Measurements from ENCODE around the gene HSD11B1.

Gene HSD11B1

GRCh38 chr1:209729436-209729835 lies 24.8 kb downstream of the HSD11B1 start:
- DNase-seq, result no peak

GRCh38 chr1:209732725-209733124 lies 28.1 kb downstream of the HSD11B1 start:
- DNase-seq, result no peak

DNA sequence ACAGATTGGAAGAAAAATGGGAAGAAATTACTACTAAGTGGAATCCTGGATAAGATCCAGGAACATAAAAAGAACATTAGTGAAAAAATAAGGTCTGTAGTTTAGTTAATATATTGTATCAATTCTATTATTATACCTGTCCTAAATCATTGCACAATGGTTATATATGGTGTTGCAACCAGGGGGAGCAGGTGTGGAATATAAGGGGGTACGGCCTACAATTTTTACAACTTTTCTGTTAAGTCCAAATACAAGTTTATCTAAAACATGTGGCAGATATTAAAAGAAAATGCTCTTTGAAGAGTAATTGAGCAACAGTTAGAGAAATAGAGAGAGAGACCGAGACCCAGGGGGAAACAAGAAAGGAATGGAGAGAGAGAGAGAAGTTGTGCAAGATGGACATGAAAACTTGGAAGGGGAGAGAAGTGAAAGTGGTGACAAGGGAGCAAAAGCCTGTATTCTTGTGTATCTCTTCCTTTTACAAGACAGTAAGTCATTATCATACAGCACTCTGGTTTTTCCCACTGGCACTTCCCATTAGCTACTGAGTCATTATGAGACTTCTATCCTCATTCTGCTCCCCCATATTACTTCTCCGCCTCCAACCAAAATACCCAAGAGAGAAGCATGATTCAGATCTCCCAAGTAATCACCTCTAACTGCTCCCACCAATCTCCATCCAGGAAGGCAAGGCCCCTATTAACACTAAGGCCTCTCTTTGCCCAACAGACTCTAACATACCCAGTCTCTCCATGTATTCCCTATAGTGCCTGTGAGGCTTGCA lies 29.0 kb downstream of the HSD11B1 start:
- DNase-seq, result no peak

- no peak for DNase-seq
Observed at GRCh38 chr1:209736490-209737117, 32.0 kb downstream of the HSD11B1 start.

DNA sequence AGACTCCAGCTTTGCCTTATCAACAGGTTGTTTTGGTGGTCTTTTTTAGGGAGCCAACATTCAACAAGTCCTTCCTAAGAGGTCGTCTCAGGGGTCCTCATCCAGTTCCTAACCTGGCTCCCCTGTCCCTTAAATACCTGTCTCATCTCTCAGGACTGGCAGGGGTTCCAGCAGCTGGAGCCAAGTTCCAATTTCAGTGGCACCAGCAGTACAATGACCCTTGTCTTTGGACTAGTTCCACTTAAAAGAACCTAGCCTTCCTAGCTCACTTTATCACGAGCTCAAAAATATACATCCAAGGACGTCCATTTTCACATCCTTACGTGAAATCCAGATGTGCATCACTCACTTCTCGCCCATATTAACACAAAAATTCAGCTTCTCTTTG lies 32.5 kb downstream of the HSD11B1 start:
- DNase-seq, result no peak

DNA sequence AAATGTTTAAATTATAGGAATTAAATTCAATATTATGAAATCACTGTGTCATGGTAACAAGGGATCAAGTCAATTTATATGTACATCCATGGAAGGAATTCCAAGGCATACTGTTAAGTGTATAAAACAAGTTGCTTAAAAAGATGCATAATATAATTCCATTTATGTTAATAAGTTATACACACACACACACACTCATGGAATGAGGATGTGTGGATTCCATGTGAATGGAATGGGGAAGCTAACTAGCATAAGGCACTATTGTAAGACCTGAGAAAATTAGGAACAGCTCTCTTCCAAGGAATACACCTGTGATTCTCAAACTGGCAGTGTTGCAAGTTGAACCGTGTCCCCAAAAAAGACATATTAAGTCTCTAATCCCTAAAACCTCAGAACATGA lies 33.6 kb downstream of the HSD11B1 start:
- no peak for DNase-seq

GRCh38 chr1:209741193-209741592 lies 36.5 kb downstream of the HSD11B1 start:
- no peak for DNase-seq

- no peak for DNase-seq
Observed at GRCh38 chr1:209741889-209742288, 37.2 kb downstream of the HSD11B1 start.

DNA sequence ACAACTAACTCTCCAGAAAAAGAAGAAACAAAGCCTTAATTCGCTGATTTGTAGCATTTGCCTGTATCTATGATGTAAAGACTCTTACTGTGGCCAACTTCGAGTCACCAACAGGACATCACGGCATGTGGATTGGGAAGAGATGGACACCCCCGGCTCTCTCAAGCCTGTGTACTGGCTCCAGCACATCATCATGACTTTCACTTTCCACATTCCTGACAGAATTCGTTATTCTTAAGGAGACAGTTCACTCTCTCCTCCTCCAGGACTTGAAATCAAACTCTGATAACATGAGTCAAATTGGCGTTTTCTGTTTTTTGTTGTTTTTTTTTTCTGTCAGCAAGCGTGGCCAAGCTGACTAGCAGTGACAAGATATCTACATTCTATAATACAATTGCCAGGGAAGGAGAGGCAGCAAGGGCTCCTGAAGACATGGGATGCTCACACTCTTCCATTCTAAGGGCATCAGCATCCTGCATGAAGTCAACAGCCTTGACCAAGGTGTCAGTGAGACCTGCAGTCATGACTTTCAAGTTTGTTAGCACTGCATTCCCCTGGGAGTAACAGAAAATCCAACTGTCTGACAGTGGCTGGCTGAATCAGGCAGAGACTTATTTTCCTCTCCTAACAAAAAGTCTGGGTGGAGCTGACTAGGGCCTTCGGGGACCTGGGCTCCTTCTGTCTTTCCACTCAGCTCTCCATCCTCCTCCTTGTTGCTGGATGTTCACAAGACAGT lies 37.9 kb downstream of the HSD11B1 start:
- no peak for DNase-seq

DNA sequence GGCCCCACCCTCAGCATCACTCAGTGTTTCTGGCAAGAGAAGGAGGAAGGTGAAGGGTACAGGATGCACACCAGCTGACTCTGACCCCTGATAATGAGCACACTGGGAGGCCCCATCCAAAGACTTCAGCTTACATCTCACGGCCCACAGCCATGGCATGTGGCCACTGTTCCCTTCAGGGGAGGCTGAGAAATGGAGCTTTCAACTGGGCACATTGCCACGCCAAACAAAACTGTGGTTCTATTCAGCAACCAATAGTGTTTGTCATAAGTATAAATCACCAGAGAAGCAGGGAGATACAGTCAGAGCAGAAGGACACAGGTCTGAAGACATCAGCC lies 38.5 kb downstream of the HSD11B1 start:
- DNase-seq, result no peak

GRCh38 chr1:209746451-209747165 lies 42.0 kb downstream of the HSD11B1 start:
- DNase-seq, result no peak

DNA sequence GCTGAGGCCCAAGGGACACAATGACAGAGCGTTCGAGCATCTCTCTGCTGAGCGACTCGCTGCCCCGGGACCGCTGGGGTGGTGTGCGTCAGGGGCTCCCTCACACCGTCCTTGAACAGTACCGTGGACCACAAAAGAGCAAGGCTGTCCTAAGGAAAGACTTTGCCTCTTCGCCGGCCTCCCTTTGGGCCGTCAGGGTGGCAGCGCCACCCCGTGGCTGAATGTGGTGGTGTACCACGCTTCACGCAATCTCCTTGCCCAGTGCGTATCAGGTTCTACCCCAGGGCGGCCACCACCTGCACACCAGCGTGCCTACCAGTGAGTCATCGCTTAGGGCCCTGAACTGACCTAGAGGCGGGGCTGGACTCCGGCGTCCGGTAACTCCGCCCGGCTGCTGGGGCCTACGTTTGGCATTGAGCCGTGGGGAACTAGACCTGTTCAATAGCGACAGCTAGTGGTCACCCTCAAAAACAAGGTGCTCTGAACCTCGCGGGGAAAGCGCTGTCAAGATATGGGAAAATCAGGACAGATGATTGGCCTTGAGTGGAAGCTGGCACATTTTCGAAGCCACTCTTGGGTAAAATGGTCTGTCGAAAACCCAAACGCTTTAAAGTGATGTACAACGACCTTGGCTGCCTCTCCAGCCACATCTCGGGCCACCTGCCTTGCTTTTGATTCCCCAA lies 43.1 kb downstream of the HSD11B1 start:
- peak; percentile 79 for DNase-seq

DNA sequence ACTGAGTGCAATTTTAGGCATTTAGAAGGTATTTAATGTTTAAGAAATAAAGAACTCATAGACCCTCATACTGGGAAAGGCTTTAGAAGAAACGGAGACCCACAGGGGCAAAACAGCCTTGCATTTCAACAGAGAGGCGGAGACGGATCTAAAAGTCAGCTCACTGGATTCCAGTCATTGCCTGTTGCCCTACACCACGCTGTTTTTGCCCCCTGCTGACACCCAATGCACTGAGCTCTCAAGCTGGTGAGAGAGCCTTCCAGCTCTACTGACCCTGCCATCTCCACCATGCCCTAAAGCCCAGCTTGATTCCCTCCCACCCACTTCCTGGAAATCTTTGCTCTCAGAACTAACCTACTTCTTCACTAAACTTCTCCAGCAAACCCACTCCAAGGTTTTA lies 44.0 kb downstream of the HSD11B1 start:
- no peak for DNase-seq

DNA sequence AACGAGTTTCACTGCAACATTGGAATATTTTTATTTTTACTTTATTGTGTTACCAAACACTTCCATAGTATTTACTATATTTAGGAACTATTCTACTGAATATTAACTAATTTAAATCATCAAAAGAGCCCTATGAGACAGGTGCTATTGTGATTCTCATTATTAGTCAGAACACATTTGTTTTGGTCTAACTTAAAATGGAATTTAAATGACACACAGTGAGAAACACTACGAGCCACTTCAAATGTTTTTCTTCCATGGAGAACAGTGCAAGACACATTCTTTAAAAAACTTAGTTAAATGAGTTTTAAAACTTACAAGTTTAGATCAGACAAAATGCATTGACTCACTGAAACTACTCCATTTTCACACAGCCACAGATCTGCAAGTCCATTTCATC lies 44.6 kb downstream of the HSD11B1 start:
- DNase-seq, result no peak

- DNase-seq, result no peak
Observed at GRCh38 chr1:209749670-209750323, 45.2 kb downstream of the HSD11B1 start.

GRCh38 chr1:209751627-209752231 lies 47.1 kb downstream of the HSD11B1 start:
- DNase-seq, result no peak

GRCh38 chr1:209752890-209753289 lies 48.2 kb downstream of the HSD11B1 start:
- DNase-seq, result no peak

DNA sequence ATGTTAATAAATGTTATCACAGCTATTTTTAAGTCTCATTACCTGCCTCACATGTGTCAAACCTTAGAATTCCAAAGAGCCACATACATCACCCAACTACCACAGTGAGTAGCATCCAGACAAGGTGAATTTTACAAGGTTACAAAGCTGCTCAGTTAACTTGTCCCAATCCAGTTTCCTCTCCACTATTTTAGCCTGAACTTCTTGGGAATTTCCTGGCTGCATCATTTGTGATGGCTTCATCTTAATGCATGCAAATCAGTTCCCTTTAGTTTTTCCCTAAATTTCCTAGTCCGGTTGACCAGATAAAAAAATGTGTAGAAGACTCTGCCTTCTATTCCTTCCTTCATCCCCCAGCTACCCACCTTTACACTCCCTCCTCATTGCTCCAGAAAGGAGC lies 50.6 kb downstream of the HSD11B1 start:
- no peak for DNase-seq

GRCh38 chr1:209755926-209756614 lies 51.4 kb downstream of the HSD11B1 start, which contains the start of gene TRAF3IP3:
TRAF3IP3 (plus strand) TSS chr1:209756053; CDS start chr1:209760040, 3,987 bp downstream.
- DNase-seq, result peak; percentile 68

DNA sequence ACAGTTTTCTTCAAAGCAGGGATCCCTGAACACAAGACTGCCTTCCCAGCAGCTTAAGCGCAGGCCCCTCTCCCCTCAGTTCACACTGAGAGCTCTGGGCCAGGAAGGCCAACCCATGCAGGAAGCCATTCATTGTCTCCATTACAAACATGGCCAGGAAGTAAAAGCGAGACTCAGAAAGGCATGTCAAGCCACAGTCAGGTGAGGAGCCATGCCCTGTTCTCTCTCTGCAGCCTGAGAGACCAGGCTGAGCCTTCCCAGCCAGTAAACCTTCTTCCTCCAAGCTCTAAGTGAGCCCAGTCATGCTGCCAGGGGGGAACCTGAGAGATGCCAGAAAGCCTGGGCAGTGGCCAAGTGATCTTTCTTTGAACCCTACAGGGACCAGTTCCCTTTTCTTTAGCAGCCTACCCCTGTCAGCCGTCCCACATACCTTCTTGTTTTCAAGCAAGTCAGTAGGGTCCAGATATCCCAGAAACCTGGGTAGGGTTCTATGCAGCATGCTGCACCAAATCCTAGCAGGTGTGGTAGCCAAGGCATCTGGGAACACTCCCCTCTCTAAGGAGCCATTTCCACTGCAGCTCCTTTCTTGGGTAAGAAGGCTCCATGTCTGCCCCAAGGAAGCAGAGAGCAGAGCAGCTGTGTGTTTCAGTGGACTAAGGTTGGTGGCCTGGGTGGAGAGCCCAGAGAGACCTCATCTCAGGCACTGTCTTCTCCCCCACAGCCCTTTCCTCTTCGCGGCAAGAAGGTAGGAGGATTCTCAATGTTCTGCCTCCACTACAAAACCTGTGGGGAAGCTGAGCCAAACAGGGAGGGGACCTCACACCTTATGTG lies 52.2 kb downstream of the HSD11B1 start:
- peak; percentile 37 for DNase-seq
